Heart left ventricle (tissue), 16 donors: Measurements from ENCODE around the gene SREBF1. TPM values are rescaled to one million over a fixed set of nuclear protein-coding genes. Genes with fewer than 3 reads are reported as not detected.

ENCODE experiments used
- ATAC-seq, 4 donors: fragments of 200-7000 bp; cut with Tn5 transposase; one replicate each; pipeline ENCODE4 v1.9.1; 2020 to 2022; ENCODE audit warnings: moderate library complexity in 4 of 4, mild to moderate bottlenecking in 3 of 4, moderate number of reproducible peaks in 1 of 4
- DNase-seq, 5 donors: peaks; one replicate each; pipeline ENCODE4 v3.0.0-alpha.2; 2020
- H3K27ac ChIP-seq, 12 donors: fragments of 200-600 bp; sonication (generic) in 4 of 12; one replicate each; pipeline versions ENCODE4 v1.5.0 to v1.8.0; 2016 to 2022; ENCODE audit warnings: mild to moderate bottlenecking in 2 of 12
- H3K27me3 ChIP-seq, 9 donors: fragments of 200-600 bp; sonication (generic) in 2 of 9; one replicate each; pipeline versions ENCODE4 v1.5.1 to v1.8.0; 2016 to 2022; ENCODE audit warnings: mild to moderate bottlenecking in 3 of 9
- H3K36me3 ChIP-seq, 9 donors: fragments of 200-600 bp; sonication (generic) in 2 of 9; one replicate each; pipeline versions ENCODE4 v1.5.0 to v1.8.0; 2018 to 2022; ENCODE audit warnings: mild to moderate bottlenecking in 2 of 9
- H3K4me1 ChIP-seq, 12 donors: fragments of 200-600 bp; sonication (generic) in 4 of 12; one replicate each; pipeline versions ENCODE4 v1.5.0 to v1.8.0; 2016 to 2022; ENCODE audit warnings: mild to moderate bottlenecking in 3 of 12
- H3K4me3 ChIP-seq, 12 donors: fragments of 200-600 bp; sonication (generic) in 4 of 12; one replicate each; pipeline versions ENCODE4 v1.5.0 to v1.8.0; 2017 to 2022; ENCODE audit warnings: mild to moderate bottlenecking in 9 of 12, moderate library complexity in 4 of 12
- H3K9me3 ChIP-seq, 12 donors: fragments of 200-600 bp; sonication (generic) in 4 of 12; one replicate each; pipeline versions ENCODE4 v1.5.0 to v1.8.0; 2016 to 2022; ENCODE audit warnings: mild to moderate bottlenecking in 1 of 12
- POLR2A ChIP-seq, 2 donors: fragments of 450-650 bp; IDR thresholded peaks; one replicate each; pipeline ENCODE4 v1.6.1; 2017; ENCODE audit warnings: antibody characterized with exemption in 2 of 2, mild to moderate bottlenecking in 2 of 2, moderate library complexity in 2 of 2
- WGBS, 4 donors: extraction: QIAGEN DNeasy Blood & Tissue Kit in 2 of 4; methylation state at CpG; one replicate each; pipeline versions ENCODE4 v1.1.5 to v1.1.7; 2013 to 2018; 5-methylcytosine and 5-hydroxymethylcytosine counted together
- intact Hi-C, 10 donors: fragments of 100-400 bp; cut with DNase I; formaldehyde crosslinking; loops; one replicate each; pipeline versions ENCODE4 v1.11.1 to v1.14.2; 2022
- polyA plus RNA-seq, 2 donors: library from polyadenylated mRNA; stranded (reverse); fragments of 200-250 nt; gene quantifications; one replicate each; pipeline ENCODE4 v1.2.3, GENCODE V29; 2013
- total RNA-seq, 9 donors: library from RNA; depleted of rRNA in 2 of 9; stranded (reverse); fragments of >200 nt in 2 of 9; fragmentation: NEBNext Ultra II Directional in 3 of 9; extraction: Animal tissue kit (Norgen Biotek cat#: 25700) in 3 of 9; gene quantifications; one replicate each; pipeline versions ENCODE4 v1.1.0 to v1.2.4, GENCODE V29; 2016 to 2023
- TF ChIP-seq, protein P1 (sequence below), 12 donors: fragments of 200-600 bp; sonication (generic) in 4 of 12; IDR thresholded peaks; one replicate each; pipeline versions ENCODE4 v1.5.0 to v1.8.0; 2018 to 2022; ENCODE audit warnings: antibody characterized with exemption in 12 of 12, mild to moderate bottlenecking in 5 of 12
- donor health status: ischemic (EF 13 %, LVEDD 7.1; RV severe dilation, severe dysfunction).
- donor health status: healthy with polysubstance abuse.
- donor health status: DM: no; HTN: yes; CAD: no.
- donor health status: DM: no; HTN: no; CAD: no.
- donor health status: ischemic (EF 25% LVEDD 6.9; RV normal size, moderate dysfunction).
- donor health status: ischemic (EF 25% LVEDD 5.7; RV mildly dilated, moderate dysfunction).
- donor health status: healthy.
- donor health status: DM: yes; HTN: yes; CAD: no.
- donor health status: ischemic (EF 35%, LVEDD 5.7; RV mildly dilated, moderate dysfunction).
- donor health status: nonischemic (EF 11% LVEDD 7.7; RV severe dilation, severe dysfunction).
- donor health status: DM: yes; HTN: yes; CAD: no.
- donor health status: PGD.
- donor health status: ischemic (EF 29% LVEDD 5.4; RV normal size, mild dysfunction).
- donor health status: nonischemic (EF 23%, LVEDD 6.1; RV moderate dilation, normal function).

SREBF1 gene
- total and polyA plus RNA-seq, 11 donors: 12.8 to 55.2 (median 21.4) TPM

GRCh38 chr17:17839791-17840707, 3.3 kb upstream of the SREBF1 start:
- 2 to 9% (median 3%) methylated on average over 22 to 71 of the region's 71 CpGs for WGBS, 4 donors
- peak overlapping the region in 11 of 12 donors; percentile 26 to 68 (median 54) for H3K4me3 ChIP-seq
- TF ChIP-seq, protein P1, sequence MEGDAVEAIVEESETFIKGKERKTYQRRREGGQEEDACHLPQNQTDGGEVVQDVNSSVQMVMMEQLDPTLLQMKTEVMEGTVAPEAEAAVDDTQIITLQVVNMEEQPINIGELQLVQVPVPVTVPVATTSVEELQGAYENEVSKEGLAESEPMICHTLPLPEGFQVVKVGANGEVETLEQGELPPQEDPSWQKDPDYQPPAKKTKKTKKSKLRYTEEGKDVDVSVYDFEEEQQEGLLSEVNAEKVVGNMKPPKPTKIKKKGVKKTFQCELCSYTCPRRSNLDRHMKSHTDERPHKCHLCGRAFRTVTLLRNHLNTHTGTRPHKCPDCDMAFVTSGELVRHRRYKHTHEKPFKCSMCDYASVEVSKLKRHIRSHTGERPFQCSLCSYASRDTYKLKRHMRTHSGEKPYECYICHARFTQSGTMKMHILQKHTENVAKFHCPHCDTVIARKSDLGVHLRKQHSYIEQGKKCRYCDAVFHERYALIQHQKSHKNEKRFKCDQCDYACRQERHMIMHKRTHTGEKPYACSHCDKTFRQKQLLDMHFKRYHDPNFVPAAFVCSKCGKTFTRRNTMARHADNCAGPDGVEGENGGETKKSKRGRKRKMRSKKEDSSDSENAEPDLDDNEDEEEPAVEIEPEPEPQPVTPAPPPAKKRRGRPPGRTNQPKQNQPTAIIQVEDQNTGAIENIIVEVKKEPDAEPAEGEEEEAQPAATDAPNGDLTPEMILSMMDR (IDR thresholded peaks at IDR 0.05): no peak
- peak; percentile 56 to 93 for TF ChIP-seq POLR2A (IDR thresholded peaks at IDR 0.05)
- no peaks in the 10 kb centered on the region for H3K27me3 ChIP-seq
- intact Hi-C loops: no loop called here
- ATAC-seq (peak; percentile 41 to 74 (median 72)), DNase-seq (peak; percentile 90 to 94 (median 91))
- H3K4me1 ChIP-seq: peaks cover 30 to 74% (median 61%) of the 10 kb centered on the region in 12 donors
- peak overlapping the region; percentile 95 to 100 (median 98) for H3K27ac ChIP-seq
- no peaks in the 10 kb centered on the region for H3K36me3 ChIP-seq
- H3K9me3 ChIP-seq: no peaks in the 10 kb centered on the region

GRCh38 chr17:17837966-17838962, 1.5 kb upstream of the SREBF1 start:
- H3K9me3 ChIP-seq: no peaks in the 10 kb centered on the region
- no peaks in the 10 kb centered on the region for H3K27me3 ChIP-seq
- intact Hi-C loops: loop anchor here in 1 of 10 donors (2.0 kb wide), 1 partner anchor 15 kb away; no protein-coding TSS in a partner anchor
- H3K4me3 ChIP-seq: peak overlapping the region in 3 of 12 donors; percentile 12 to 78 (median 14)
- TF ChIP-seq, protein P1 (IDR thresholded peaks at IDR 0.05): no peak
- TF ChIP-seq POLR2A (IDR thresholded peaks at IDR 0.05): no peak
- peak overlapping the region; percentile 96 to 99 (median 98) for H3K27ac ChIP-seq
- peaks cover 30 to 86% (median 72%) of the 10 kb centered on the region in 12 donors for H3K4me1 ChIP-seq
- ATAC-seq (peak in 1 of 4 donors; percentile 14), DNase-seq (peak in 4 of 5 donors; percentile 78 to 84 (median 82))
- 48 to 54% (median 51%) methylated on average over 10 to 11 of the region's 11 CpGs for WGBS, 4 donors
- no peaks in the 10 kb centered on the region for H3K36me3 ChIP-seq

GRCh38 chr17:17837380-17837821, 615 bp upstream of the SREBF1 start:
- Histone ChIP-seq H3K36me3 (peaks cover 0 to under 1% (median 0%) of the 10 kb centered on the region in 9 donors), H3K27me3 (no peaks in the 10 kb centered on the region), H3K4me3 (peak overlapping the region in 11 of 12 donors; percentile 58 to 98 (median 78)), H3K4me1 (peaks cover 30 to 83% (median 71%) of the 10 kb centered on the region in 12 donors), H3K27ac (peak overlapping the region; percentile 96 to 99 (median 98)), H3K9me3 (no peaks in the 10 kb centered on the region)
- intact Hi-C loops: loop anchor here in 1 of 10 donors (2.0 kb wide), 1 partner anchor 15 kb away; no protein-coding TSS in a partner anchor
- peak in 1 of 2 donors; percentile 26 for TF ChIP-seq POLR2A (IDR thresholded peaks at IDR 0.05)
- TF ChIP-seq, protein P1 (IDR thresholded peaks at IDR 0.05): peak in 3 of 12 donors; percentile 10 to 32 (median 13)
- ATAC-seq (peak in 3 of 4 donors; percentile 0 to 44 (median 7)), DNase-seq (peak in 4 of 5 donors; percentile 74 to 79 (median 78))
- 17 to 38% (median 28%) methylated on average over 3 of the region's 3 CpGs for WGBS, 4 donors
